ENCODE data around the gene DVL3. TPM values are rescaled to one million over a fixed set of nuclear protein-coding genes. Genes with fewer than 3 reads are reported as not detected.
"Not testable (repeated sequence)": the region's sequence is repeated elsewhere in the genome, so short reads cannot be mapped to it uniquely, and the experiment has no call there.

DVL3 gene
- total RNA-seq, 1 donor from 2014 or later, result 112 TPM

GRCh38 chr3:184156522-184156955, 1.4 kb downstream of the DVL3 start:
- H3K4me1 Mint-ChIP-seq (ENCODE audit: low read depth), result peaks cover 28% of the 10 kb centered on the region
- peak overlapping the region; percentile 96 for H3K4me3 Mint-ChIP-seq (ENCODE audit: low read depth)
- H3K27ac Mint-ChIP-seq, result peak overlapping the region; percentile 97

GRCh38 chr3:184157206-184157605, 2.0 kb downstream of the DVL3 start:
- H3K4me3 Mint-ChIP-seq (ENCODE audit: low read depth), result peak overlapping the region; percentile 96
- H3K36me3 Mint-ChIP-seq (ENCODE audit: insufficient read depth), result no peaks in the 10 kb centered on the region
- TF ChIP-seq CTCF (IDR thresholded peaks at IDR 0.05; ENCODE audit: unreplicated experiment), result no peak
- DNase-seq (ENCODE audit: low spot score, unreplicated experiment), result no peak
- H3K4me1 Mint-ChIP-seq (ENCODE audit: low read depth), result peaks cover 29% of the 10 kb centered on the region
- H3K9me3 Mint-ChIP-seq (ENCODE audit: low read depth), result no peaks in the 10 kb centered on the region
- peak overlapping the region; percentile 93 for H3K27ac Mint-ChIP-seq
- no peaks in the 10 kb centered on the region for H3K27me3 Mint-ChIP-seq

More at GRCh38 chr3:184156522-184156955, 1.4 kb downstream of the DVL3 start:
- Mint-ChIP-seq H3K36me3 (ENCODE audit: insufficient read depth) (no peaks in the 10 kb centered on the region), H3K9me3 (ENCODE audit: low read depth) (no peaks in the 10 kb centered on the region), H3K27me3 (no peaks in the 10 kb centered on the region)
- no peak for TF ChIP-seq CTCF (IDR thresholded peaks at IDR 0.05; ENCODE audit: unreplicated experiment)
- DNase-seq (ENCODE audit: low spot score, unreplicated experiment), result peak; percentile 28

- Mint-ChIP-seq H3K27me3 (no peaks in the 10 kb centered on the region), H3K4me1 (ENCODE audit: low read depth) (peaks cover 29% of the 10 kb centered on the region), H3K4me3 (ENCODE audit: low read depth) (no peak overlapping the region), H3K9me3 (ENCODE audit: low read depth) (no peaks in the 10 kb centered on the region), H3K27ac (peak overlapping the region; percentile 69), H3K36me3 (ENCODE audit: insufficient read depth) (no peaks in the 10 kb centered on the region)
- DNase-seq (ENCODE audit: low spot score, unreplicated experiment), result no peak
- no peak for TF ChIP-seq CTCF (IDR thresholded peaks at IDR 0.05; ENCODE audit: unreplicated experiment)
These were observed 3.2 kb downstream of the DVL3 start for GRCh38 chr3:184158404-184158803.

- H3K4me1 Mint-ChIP-seq (ENCODE audit: low read depth), result peaks cover 26% of the 10 kb centered on the region
- H3K36me3 Mint-ChIP-seq (ENCODE audit: insufficient read depth), result peaks cover 6% of the 10 kb centered on the region
- no peaks in the 10 kb centered on the region for H3K9me3 Mint-ChIP-seq (ENCODE audit: low read depth)
- no peak for DNase-seq (ENCODE audit: low spot score, unreplicated experiment)
- no peak for TF ChIP-seq CTCF (IDR thresholded peaks at IDR 0.05; ENCODE audit: unreplicated experiment)
- H3K27ac Mint-ChIP-seq, result peak overlapping the region; percentile 88
- no peaks in the 10 kb centered on the region for H3K27me3 Mint-ChIP-seq
- H3K4me3 Mint-ChIP-seq (ENCODE audit: low read depth), result no peak overlapping the region
These were observed 5.3 kb downstream of the DVL3 start for GRCh38 chr3:184160456-184160855.

GRCh38 chr3:184162571-184163070, 7.4 kb downstream of the DVL3 start:
- not testable (repeated sequence) for H3K9me3 Mint-ChIP-seq (ENCODE audit: low read depth); H3K27ac Mint-ChIP-seq; H3K36me3 Mint-ChIP-seq (ENCODE audit: insufficient read depth); DNase-seq (ENCODE audit: low spot score, unreplicated experiment); H3K4me3 Mint-ChIP-seq (ENCODE audit: low read depth); H3K27me3 Mint-ChIP-seq
- peaks cover 18% of the 10 kb centered on the region for H3K4me1 Mint-ChIP-seq (ENCODE audit: low read depth)

GRCh38 chr3:184164648-184165330, 9.6 kb downstream of the DVL3 start:
- Mint-ChIP-seq H3K36me3 (ENCODE audit: insufficient read depth) (peaks cover 6% of the 10 kb centered on the region), H3K27ac (no peak overlapping the region), H3K4me3 (ENCODE audit: low read depth) (no peak overlapping the region)

More at GRCh38 chr3:184164648-184165330, 9.6 kb downstream of the DVL3 start:
- H3K4me1 Mint-ChIP-seq (ENCODE audit: low read depth), result peaks cover 13% of the 10 kb centered on the region
- DNase-seq (ENCODE audit: low spot score, unreplicated experiment), result no peak
- no peaks in the 10 kb centered on the region for H3K9me3 Mint-ChIP-seq (ENCODE audit: low read depth)
- H3K27me3 Mint-ChIP-seq, result no peaks in the 10 kb centered on the region
- TF ChIP-seq CTCF (IDR thresholded peaks at IDR 0.05; ENCODE audit: unreplicated experiment), result no peak
